Erythroblast (primary cell): ENCODE data around the gene SNIP1.
"Not testable (repeated sequence)": the region's sequence is repeated elsewhere in the genome, so short reads cannot be mapped to it uniquely, and the experiment has no call there.

ENCODE experiments used
- DNase-seq, 2 experiments: peaks; one replicate each; lab custom pipeline; 2025; lab: John Stamatoyannopoulos, UW
- GATA1 ChIP-seq: IDR thresholded peaks from 2 replicates; pipeline ENCODE4 v1.6.1; 2011; ENCODE audit warnings: low read depth, mild to moderate bottlenecking, control low read depth, low read length, moderate library complexity
- POLR2A ChIP-seq: IDR thresholded peaks from 2 replicates; pipeline ENCODE4 v1.6.1; 2011; ENCODE audit warnings: mild to moderate bottlenecking, low read length

Gene SNIP1

DNA sequence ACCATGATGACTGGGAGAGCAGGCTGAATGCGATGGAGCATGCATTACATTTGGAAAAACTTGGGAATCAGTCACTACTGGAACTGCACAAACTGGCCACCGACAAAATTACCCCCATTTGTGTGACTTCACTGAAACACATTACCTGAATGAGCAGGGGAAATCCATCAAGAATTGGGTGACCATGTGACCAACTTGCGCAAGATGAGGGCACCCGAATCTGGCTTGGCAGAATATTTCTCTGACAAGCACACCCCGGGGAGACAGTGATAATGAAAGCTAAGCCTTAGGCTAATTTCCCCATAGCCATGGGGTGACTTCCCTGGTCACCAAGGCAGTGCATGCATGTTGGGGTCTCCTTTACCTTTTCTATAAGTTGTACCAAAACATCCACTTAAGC lies 9.1 kb downstream of the SNIP1 start:
- TF ChIP-seq POLR2A (no peak), GATA1 (no peak)
- DNase-seq = no peak

DNA sequence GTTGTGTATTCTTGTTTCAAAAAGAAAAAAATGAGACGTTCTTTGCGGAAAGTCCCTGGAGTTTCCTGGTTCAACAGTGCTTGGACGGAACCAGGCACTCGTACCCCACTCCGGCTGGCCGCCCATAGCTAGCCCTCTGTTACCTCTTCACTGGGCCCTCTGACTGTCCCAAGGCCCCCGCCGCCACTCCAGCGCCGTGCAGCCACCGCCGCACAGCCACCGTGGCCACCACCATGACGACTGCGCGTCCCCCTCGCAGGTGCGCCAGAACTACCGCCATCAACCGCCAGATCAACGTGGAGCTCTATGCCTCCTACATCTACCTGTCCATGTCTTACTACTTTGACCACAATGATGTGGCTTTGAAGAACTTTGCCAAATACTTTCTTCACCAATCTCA lies 9.6 kb downstream of the SNIP1 start:
- TF ChIP-seq GATA1 (no peak), POLR2A (no peak)
- DNase-seq = no peak

DNA sequence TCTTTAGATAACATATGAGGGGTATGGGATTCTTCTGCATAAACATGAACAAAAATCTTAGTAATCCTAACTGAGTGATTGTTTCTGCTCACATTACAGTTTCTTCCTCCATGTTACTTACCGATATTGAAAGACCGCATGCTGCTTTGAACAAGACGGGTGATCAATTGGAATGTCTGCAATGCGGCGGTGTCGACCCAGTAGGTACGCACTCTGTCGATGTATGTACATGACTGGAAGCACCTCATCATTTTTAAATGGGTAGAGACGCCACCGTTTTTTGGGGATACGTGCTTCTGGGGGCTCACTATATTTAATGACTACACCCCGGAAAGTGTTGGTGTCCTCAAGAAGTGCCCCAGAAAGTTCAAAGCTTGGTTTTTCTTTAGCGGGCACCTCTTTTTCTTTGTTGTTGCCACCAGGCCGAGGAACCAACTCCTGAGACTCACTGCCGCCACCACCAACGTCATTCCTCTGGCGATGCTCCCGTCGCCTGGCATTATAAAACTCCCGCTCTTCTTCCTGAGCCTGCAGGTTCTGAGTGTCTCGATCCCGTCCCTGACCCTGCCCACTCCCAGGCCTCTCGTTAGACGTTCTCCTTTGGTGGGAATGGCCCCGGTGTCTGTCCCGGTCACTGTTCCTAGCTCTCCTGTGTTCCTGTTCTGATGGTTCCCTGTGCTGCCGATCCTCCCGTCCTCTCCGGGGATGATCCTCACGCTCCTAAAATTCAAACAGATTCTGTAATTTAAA lies 13.9 kb downstream of the SNIP1 start:
- no peak for DNase-seq
- TF ChIP-seq POLR2A = no peak
- no peak for TF ChIP-seq GATA1

- DNase-seq = not testable (repeated sequence)
Measured at GRCh38 chr1:37539154-37539553, 14.9 kb downstream of the SNIP1 start.

GRCh38 chr1:37537378-37537777 lies 16.7 kb downstream of the SNIP1 start:
- TF ChIP-seq POLR2A = no peak
- TF ChIP-seq GATA1 = no peak
- DNase-seq = no peak

- TF ChIP-seq GATA1 (no peak), POLR2A (no peak)
- no peak for DNase-seq
Measured at GRCh38 chr1:37533317-37534093, 20.6 kb downstream of the SNIP1 start.

GRCh38 chr1:37532418-37533156 lies 21.5 kb downstream of the SNIP1 start:
- DNase-seq = not testable (repeated sequence)

DNA sequence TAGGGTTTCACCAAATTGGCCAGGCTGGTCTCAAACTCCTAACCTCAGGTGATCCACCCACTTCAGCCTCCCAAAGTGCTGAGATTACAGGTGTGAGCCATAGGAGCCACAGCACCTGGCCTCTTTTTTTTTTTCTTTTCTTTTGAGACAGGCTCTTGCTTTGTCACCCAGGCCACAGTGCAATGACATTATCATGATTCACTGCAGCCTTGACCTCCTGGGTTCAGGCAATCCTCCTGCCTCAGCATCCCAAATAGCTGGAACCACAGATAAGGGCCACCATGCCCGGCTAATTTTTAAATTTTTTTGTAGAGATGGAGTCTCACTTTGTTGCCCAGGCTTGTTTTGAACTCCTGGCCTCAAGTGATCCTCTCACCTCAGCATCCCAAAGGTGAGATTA lies 24.2 kb downstream of the SNIP1 start:
- DNase-seq = not testable (repeated sequence)

DNA sequence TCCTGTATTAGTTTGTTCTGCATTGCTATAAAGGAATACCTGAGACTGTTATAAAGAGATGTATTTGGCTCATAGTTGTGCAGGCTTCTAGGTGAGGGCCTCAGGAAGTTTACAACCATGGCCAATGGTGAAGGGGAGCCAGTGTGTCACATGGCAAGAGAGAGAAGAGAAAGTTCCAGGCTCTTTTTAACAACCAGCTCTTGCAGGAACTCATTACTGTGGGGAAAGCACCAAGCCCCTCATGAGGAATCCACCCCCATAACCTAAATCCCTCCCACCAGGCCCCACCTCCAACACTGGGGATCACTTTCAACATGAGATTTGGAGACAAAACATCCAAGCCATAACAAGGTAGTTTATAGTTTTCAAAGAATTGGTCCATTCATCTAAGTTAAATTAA lies 34.5 kb downstream of the SNIP1 start:
- no peak for TF ChIP-seq POLR2A
- no peak for TF ChIP-seq GATA1
- DNase-seq = no peak

- DNase-seq = not testable (repeated sequence)
Measured at GRCh38 chr1:37518929-37519328, 35.2 kb downstream of the SNIP1 start.

DNA sequence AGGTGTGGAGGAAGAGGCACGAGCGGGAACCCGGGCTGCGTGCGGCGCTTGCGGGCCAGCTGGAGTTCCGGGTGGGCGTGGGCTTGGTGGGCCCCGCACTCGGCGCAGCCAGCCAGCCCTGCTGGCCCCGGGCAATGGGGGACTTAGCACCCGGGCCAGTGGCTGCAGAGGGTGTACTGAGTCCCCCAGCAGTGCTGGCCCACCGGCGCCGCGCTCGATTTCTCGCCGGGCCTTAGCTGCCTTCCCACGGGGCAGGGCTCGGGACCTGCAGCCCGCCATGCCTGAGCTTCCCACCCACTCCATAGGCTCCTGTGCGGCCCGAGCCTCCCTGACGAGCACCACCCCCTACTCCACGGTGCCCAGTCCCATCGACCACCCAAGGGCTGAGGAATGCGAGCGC lies 35.9 kb downstream of the SNIP1 start:
- not testable (repeated sequence) for DNase-seq

- no peak for DNase-seq
- no peak for TF ChIP-seq GATA1
- TF ChIP-seq POLR2A = no peak
Measured at GRCh38 chr1:37517569-37517968, 36.5 kb downstream of the SNIP1 start.

- TF ChIP-seq POLR2A = no peak
- TF ChIP-seq GATA1 = no peak
- no peak for DNase-seq
Measured at GRCh38 chr1:37515185-37516034, 38.7 kb downstream of the SNIP1 start.

GRCh38 chr1:37514350-37515184 lies 39.5 kb downstream of the SNIP1 start, which contains the start of gene MEAF6:
Gene MEAF6, minus strand, starts transcription at chr1:37514766. Its CDS starts 20 bp downstream, at chr1:37514746.
- DNase-seq = peak; percentile 87 to 93
- no peak for TF ChIP-seq GATA1
- TF ChIP-seq POLR2A = peak; percentile 87
